H1 (cell line): Measurements from ENCODE around the gene ZNF92. TPM values are rescaled to one million over a fixed set of nuclear protein-coding genes. Genes with fewer than 3 reads are reported as not detected.

Experiments
- RAD21 ChIP-seq, 2 experiments: IDR thresholded peaks in 1 of 2; conservative IDR thresholded peaks in 1 of 2; 2 replicates each; pipeline ENCODE4 v1.6.1; 2011; ENCODE audit warnings: low read depth in 2 of 2, low read length in 2 of 2, improper control_type of control experiment in 1 of 2, inconsistent platforms in 1 of 2, mild to moderate bottlenecking in 1 of 2, moderate library complexity in 1 of 2
- polyA plus RNA-seq, 7 experiments: library from polyadenylated mRNA; depleted of rRNA in 3 of 7; stranded (reverse) in 5 of 7; unstranded in 2 of 7; fragments of >200 nt in 5 of 7; fragments of 200-250 nt in 2 of 7; gene quantifications; 1 replicate in 5 of 7; 2 replicates in 1 of 7; 4 replicates in 1 of 7; pipeline versions ENCODE4 v1.2.1 to v1.2.3, GENCODE V29; 2011 to 2013; ENCODE audit warnings: missing spikeins in 2 of 7, mixed read lengths in 2 of 7
- total RNA-seq: library from RNA; stranded (reverse); fragmentation: NEBNext Ultra II Directional; extraction: Animal tissue kit (Norgen Biotek cat#: 25700); gene quantifications from 2 replicates; pipeline ENCODE4 v1.2.1, GENCODE V29; 2021
- TF ChIP-seq, protein P1 (sequence below): fragments of 300-600 bp; sonication (generic); IDR thresholded peaks from 2 replicates; pipeline ENCODE4 v1.7.1; 2012; ENCODE audit warnings: low read length, moderate library complexity, mild to moderate bottlenecking, inconsistent platforms; ENCODE audit not compliant: insufficient replicate concordance

ZNF92 gene
- total and polyA plus RNA-seq, 2 of the 8 experiments (the other 6 are each of a cell fraction or from before 2014, with no cell fraction given): 2.8 to 39.8 TPM

DNA sequence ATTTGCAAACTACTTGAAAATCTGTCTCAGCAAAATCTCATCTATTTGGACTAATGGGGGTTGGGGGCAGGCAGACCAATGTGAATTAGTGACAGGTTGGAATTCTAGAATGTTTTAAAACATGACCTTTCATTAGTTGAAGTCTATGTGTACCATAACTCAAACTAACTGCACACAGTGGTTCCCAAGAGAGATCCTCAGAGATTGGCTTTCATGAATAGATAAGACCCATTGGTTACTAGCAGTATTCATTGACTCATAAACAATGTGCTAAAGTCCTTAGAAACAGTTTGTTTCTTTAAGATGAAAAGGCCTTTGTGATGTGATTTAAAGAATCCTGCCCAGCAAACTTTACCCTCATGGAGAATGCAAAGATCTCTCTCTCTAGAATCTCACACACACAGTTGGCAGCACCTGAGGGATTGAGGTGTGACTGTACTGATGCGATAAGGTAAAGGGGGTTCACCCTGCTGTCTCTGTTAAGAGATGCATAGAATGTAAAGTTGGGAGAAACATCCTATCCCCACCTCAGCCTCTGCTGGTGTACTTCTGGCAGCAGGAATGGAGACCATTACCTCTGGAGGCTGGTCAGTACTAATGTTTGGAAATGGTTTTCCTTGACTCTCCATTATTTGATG lies 70.7 kb downstream of the ZNF92 start (continued):
- TF ChIP-seq, protein P1, sequence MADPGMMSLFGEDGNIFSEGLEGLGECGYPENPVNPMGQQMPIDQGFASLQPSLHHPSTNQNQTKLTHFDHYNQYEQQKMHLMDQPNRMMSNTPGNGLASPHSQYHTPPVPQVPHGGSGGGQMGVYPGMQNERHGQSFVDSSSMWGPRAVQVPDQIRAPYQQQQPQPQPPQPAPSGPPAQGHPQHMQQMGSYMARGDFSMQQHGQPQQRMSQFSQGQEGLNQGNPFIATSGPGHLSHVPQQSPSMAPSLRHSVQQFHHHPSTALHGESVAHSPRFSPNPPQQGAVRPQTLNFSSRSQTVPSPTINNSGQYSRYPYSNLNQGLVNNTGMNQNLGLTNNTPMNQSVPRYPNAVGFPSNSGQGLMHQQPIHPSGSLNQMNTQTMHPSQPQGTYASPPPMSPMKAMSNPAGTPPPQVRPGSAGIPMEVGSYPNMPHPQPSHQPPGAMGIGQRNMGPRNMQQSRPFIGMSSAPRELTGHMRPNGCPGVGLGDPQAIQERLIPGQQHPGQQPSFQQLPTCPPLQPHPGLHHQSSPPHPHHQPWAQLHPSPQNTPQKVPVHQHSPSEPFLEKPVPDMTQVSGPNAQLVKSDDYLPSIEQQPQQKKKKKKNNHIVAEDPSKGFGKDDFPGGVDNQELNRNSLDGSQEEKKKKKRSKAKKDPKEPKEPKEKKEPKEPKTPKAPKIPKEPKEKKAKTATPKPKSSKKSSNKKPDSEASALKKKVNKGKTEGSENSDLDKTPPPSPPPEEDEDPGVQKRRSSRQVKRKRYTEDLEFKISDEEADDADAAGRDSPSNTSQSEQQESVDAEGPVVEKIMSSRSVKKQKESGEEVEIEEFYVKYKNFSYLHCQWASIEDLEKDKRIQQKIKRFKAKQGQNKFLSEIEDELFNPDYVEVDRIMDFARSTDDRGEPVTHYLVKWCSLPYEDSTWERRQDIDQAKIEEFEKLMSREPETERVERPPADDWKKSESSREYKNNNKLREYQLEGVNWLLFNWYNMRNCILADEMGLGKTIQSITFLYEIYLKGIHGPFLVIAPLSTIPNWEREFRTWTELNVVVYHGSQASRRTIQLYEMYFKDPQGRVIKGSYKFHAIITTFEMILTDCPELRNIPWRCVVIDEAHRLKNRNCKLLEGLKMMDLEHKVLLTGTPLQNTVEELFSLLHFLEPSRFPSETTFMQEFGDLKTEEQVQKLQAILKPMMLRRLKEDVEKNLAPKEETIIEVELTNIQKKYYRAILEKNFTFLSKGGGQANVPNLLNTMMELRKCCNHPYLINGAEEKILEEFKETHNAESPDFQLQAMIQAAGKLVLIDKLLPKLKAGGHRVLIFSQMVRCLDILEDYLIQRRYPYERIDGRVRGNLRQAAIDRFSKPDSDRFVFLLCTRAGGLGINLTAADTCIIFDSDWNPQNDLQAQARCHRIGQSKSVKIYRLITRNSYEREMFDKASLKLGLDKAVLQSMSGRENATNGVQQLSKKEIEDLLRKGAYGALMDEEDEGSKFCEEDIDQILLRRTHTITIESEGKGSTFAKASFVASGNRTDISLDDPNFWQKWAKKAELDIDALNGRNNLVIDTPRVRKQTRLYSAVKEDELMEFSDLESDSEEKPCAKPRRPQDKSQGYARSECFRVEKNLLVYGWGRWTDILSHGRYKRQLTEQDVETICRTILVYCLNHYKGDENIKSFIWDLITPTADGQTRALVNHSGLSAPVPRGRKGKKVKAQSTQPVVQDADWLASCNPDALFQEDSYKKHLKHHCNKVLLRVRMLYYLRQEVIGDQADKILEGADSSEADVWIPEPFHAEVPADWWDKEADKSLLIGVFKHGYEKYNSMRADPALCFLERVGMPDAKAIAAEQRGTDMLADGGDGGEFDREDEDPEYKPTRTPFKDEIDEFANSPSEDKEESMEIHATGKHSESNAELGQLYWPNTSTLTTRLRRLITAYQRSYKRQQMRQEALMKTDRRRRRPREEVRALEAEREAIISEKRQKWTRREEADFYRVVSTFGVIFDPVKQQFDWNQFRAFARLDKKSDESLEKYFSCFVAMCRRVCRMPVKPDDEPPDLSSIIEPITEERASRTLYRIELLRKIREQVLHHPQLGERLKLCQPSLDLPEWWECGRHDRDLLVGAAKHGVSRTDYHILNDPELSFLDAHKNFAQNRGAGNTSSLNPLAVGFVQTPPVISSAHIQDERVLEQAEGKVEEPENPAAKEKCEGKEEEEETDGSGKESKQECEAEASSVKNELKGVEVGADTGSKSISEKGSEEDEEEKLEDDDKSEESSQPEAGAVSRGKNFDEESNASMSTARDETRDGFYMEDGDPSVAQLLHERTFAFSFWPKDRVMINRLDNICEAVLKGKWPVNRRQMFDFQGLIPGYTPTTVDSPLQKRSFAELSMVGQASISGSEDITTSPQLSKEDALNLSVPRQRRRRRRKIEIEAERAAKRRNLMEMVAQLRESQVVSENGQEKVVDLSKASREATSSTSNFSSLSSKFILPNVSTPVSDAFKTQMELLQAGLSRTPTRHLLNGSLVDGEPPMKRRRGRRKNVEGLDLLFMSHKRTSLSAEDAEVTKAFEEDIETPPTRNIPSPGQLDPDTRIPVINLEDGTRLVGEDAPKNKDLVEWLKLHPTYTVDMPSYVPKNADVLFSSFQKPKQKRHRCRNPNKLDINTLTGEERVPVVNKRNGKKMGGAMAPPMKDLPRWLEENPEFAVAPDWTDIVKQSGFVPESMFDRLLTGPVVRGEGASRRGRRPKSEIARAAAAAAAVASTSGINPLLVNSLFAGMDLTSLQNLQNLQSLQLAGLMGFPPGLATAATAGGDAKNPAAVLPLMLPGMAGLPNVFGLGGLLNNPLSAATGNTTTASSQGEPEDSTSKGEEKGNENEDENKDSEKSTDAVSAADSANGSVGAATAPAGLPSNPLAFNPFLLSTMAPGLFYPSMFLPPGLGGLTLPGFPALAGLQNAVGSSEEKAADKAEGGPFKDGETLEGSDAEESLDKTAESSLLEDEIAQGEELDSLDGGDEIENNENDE: no peak
- no peak for TF ChIP-seq RAD21 (IDR thresholded peaks at IDR 0.05 in 1 of 2, conservative IDR thresholded peaks at IDR 0.05 in 1 of 2; ENCODE audit: low read depth in 2 of 2, low read length in 2 of 2)
